Thyroid gland (tissue), 4 donors: ENCODE measurements around the gene RAB27A. TPM values are rescaled to one million over a fixed set of nuclear protein-coding genes. Genes with fewer than 3 reads are reported as not detected.

Source experiments
- DNase-seq, 2 donors: peaks; one replicate each; pipeline ENCODE4 v3.0.0-alpha.2; 2019
- H3K27ac ChIP-seq, 3 donors: fragments of 200-600 bp; sonication (generic); 1 replicate in 2 of 3; 2 replicates in 1 of 3; pipeline ENCODE4 v1.5.1; 2016 to 2019; ENCODE audit warnings: mild to moderate bottlenecking in 1 of 3, moderate library complexity in 1 of 3
- H3K27me3 ChIP-seq: fragments of 200-600 bp; sonication (generic); one replicate; pipeline ENCODE4 v1.5.1; 2019
- H3K36me3 ChIP-seq, 2 donors: fragments of 200-600 bp; sonication (generic); one replicate each; pipeline ENCODE4 v1.5.1; 2016 to 2019
- H3K4me1 ChIP-seq, 2 donors: fragments of 200-600 bp; sonication (generic); one replicate each; pipeline ENCODE4 v1.5.1; 2017 to 2019
- H3K4me3 ChIP-seq, 3 donors: fragments of 200-600 bp; sonication (generic); replicated peaks in 1 of 3; 1 replicate in 2 of 3; 2 replicates in 1 of 3; pipeline ENCODE4 v1.5.1; 2016; ENCODE audit warnings: mild to moderate bottlenecking in 1 of 3
- H3K9me3 ChIP-seq: fragments of 200-600 bp; sonication (generic); one replicate; pipeline ENCODE4 v1.5.1; 2017
- POLR2A ChIP-seq, 2 donors: fragments of 450-650 bp; IDR thresholded peaks; one replicate each; pipeline ENCODE4 v1.6.1; 2017; ENCODE audit warnings: antibody characterized with exemption in 2 of 2, mild to moderate bottlenecking in 2 of 2, moderate library complexity in 1 of 2
- WGBS, 2 donors: methylation state at CpG; one replicate each; pipeline ENCODE4 v1.1.5; 2017; 5-methylcytosine and 5-hydroxymethylcytosine counted together
- intact Hi-C: fragments of 100-400 bp; cut with DNase I; formaldehyde crosslinking; loops from one replicate; pipeline ENCODE4 v1.15.1; 2023
- total RNA-seq, 4 donors: library from RNA; depleted of rRNA; stranded (reverse); fragments of >200 nt; gene quantifications; one replicate each; pipeline ENCODE4 v1.2.3, GENCODE V29; 2016
- TF ChIP-seq, protein P1 (sequence below), 6 experiments: fragments of 200-600 bp in 3 of 6; fragments of 450-650 bp in 3 of 6; sonication (generic) in 3 of 6; IDR thresholded peaks; one replicate each; pipeline ENCODE4 v1.5.1; 2016 to 2019; ENCODE audit warnings: antibody characterized with exemption in 6 of 6, mild to moderate bottlenecking in 2 of 6, inconsistent platforms in 1 of 6, moderate library complexity in 1 of 6

RAB27A gene
- total RNA-seq, 4 donors from 2014 or later: 14.7 to 35.6 (median 26.4) TPM

GRCh38 chr15:55266547-55266946 lies 23.1 kb downstream of the RAB27A start:
- WGBS, 2 donors: 91 to 100% methylated on average over 2 of the region's 2 CpGs
- no peak overlapping the region for H3K27ac ChIP-seq

DNA sequence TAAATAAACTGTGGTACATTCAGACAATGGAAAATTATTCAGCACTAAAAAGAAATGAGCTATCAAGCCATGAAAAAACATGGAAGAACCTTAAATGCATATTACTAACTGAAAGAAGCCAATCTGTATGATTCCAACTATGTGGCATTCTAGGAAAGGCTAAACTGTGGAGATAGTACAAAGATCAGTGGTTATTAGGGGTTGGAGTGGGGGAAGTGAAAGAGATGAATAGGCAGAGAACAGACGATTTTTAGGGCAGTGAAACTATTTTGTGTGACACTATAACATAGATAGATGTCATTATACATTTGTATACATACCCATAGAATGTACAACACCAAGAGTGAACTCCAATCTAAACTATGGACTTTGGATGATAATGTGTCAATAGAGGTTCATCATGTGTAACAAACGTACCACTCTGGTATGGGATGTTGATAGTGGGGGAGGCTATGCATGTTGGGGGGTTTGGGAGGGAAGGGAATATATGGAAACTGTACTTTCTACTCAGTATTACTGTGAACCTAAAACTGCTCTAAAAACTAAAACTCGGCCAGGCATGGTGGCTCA lies 29.0 kb downstream of the RAB27A start:
- Histone ChIP-seq H3K9me3 (no peaks in the 10 kb centered on the region), H3K4me3 (no peak overlapping the region), H3K4me1 (peaks cover 0 to 3% of the 10 kb centered on the region in 2 donors), H3K36me3 (no peaks in the 10 kb centered on the region), H3K27me3 (no peaks in the 10 kb centered on the region), H3K27ac (no peak overlapping the region)
- no peak for TF ChIP-seq POLR2A (IDR thresholded peaks at IDR 0.05)
- TF ChIP-seq, protein P1, sequence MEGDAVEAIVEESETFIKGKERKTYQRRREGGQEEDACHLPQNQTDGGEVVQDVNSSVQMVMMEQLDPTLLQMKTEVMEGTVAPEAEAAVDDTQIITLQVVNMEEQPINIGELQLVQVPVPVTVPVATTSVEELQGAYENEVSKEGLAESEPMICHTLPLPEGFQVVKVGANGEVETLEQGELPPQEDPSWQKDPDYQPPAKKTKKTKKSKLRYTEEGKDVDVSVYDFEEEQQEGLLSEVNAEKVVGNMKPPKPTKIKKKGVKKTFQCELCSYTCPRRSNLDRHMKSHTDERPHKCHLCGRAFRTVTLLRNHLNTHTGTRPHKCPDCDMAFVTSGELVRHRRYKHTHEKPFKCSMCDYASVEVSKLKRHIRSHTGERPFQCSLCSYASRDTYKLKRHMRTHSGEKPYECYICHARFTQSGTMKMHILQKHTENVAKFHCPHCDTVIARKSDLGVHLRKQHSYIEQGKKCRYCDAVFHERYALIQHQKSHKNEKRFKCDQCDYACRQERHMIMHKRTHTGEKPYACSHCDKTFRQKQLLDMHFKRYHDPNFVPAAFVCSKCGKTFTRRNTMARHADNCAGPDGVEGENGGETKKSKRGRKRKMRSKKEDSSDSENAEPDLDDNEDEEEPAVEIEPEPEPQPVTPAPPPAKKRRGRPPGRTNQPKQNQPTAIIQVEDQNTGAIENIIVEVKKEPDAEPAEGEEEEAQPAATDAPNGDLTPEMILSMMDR (IDR thresholded peaks at IDR 0.05): no peak
- DNase-seq: no peak
- WGBS, 2 donors: 84 to 88% methylated on average over 3 of the region's 3 CpGs
- intact Hi-C loops: no loop called here

More at GRCh38 chr15:55266547-55266946, 23.1 kb downstream of the RAB27A start:
- no peak overlapping the region for H3K4me3 ChIP-seq
- intact Hi-C loops: no loop called here
- no peaks in the 10 kb centered on the region for H3K9me3 ChIP-seq
- DNase-seq: no peak
- no peaks in the 10 kb centered on the region for H3K27me3 ChIP-seq
- TF ChIP-seq, protein P1 (IDR thresholded peaks at IDR 0.05): no peak
- no peak for TF ChIP-seq POLR2A (IDR thresholded peaks at IDR 0.05)
- H3K4me1 ChIP-seq: peaks cover 10 to 11% of the 10 kb centered on the region in 2 donors
- H3K36me3 ChIP-seq: no peaks in the 10 kb centered on the region

GRCh38 chr15:55257938-55258337 lies 31.7 kb downstream of the RAB27A start:
- no peaks in the 10 kb centered on the region for H3K27me3 ChIP-seq
- no peak overlapping the region for H3K27ac ChIP-seq
- peaks cover 6 to 10% of the 10 kb centered on the region in 2 donors for H3K4me1 ChIP-seq
- no peaks in the 10 kb centered on the region for H3K9me3 ChIP-seq
- no peak overlapping the region for H3K4me3 ChIP-seq
- intact Hi-C loops: no loop called here
- 87 to 95% methylated on average over 5 of the region's 5 CpGs for WGBS, 2 donors
- DNase-seq: no peak
- no peaks in the 10 kb centered on the region for H3K36me3 ChIP-seq
- no peak for TF ChIP-seq POLR2A (IDR thresholded peaks at IDR 0.05)
- TF ChIP-seq, protein P1 (IDR thresholded peaks at IDR 0.05): no peak

DNA sequence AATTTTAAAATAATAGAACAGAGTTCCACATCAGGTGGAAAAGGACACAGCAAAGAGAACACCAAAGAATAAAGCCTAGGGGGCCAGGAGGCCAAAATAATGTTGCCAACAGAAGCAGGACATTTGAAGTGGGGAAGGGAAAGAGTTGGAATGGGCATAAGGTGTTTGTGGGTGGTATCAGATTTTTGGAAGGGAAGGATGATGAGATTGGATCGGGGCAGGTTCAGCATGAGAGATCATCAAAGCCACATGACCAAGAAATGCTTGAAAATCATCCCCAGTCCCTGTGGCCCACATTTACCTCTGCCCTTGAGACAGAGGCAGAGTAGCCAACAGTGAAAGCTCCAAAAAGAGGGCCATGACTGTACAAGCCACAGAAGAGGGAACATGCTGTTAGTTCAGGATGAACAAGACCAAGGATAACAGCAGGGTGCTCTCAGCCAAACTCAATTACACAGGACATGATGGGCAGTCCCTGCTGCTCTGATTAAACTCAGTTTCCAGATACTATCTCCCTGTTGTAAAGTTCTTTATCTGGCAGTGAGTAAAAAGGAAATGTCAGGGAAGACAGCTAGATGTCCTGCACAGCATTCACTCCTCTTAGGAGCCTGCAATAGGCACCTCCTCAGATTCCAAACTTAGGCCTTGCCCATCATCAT lies 32.5 kb downstream of the RAB27A start:
- H3K4me3 ChIP-seq: no peak overlapping the region
- H3K27ac ChIP-seq: no peak overlapping the region
- H3K4me1 ChIP-seq: peaks cover 6 to 10% of the 10 kb centered on the region in 2 donors
- intact Hi-C loops: no loop called here
- WGBS, 2 donors: 97 to 100% methylated on average over 1 of the region's 1 CpG
- no peak for DNase-seq
- TF ChIP-seq, protein P1 (IDR thresholded peaks at IDR 0.05): no peak
- TF ChIP-seq POLR2A (IDR thresholded peaks at IDR 0.05): no peak
- no peaks in the 10 kb centered on the region for H3K27me3 ChIP-seq
- H3K9me3 ChIP-seq: no peaks in the 10 kb centered on the region
- H3K36me3 ChIP-seq: no peaks in the 10 kb centered on the region

DNA sequence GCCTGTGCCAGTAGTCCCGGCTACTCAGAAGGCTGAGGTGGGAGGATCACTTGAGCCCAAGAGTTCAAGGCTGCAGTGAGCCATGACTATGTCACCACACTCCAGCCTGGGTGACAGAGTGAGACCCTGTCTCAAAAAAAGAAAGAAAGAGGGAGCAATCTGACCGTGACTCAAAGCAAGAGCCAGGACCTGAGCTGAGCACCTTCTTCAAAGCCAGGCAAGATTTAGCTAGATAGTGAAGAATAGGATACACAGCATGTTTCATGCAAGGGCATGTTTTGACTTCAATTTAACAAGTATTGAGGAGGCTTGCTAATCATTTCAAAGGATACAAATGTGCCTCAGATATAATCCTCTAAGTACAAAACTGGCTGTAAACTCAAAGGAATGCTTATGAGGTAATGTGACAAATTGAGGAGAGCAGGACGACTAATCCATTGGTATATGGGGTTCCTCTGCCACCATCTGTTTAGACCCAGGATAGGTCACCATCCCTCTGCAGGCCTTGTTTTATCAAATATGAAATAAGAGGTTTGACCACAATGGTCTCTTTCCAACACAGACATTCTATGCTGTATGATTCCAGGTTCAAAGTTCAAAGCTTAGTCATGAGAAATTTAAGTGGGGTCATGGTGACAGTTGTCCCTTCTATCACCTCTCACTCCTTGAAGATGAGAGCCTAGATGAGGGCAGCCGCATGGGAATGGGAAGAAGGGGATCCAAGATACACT lies 33.2 kb downstream of the RAB27A start:
- Histone ChIP-seq H3K27ac (no peak overlapping the region), H3K4me3 (no peak overlapping the region), H3K9me3 (no peaks in the 10 kb centered on the region), H3K27me3 (no peaks in the 10 kb centered on the region), H3K4me1 (peaks cover 6 to 10% of the 10 kb centered on the region in 2 donors), H3K36me3 (no peaks in the 10 kb centered on the region)
- DNase-seq: no peak
- WGBS, 2 donors: 86 to 87% methylated on average over 4 of the region's 4 CpGs
- TF ChIP-seq, protein P1 (IDR thresholded peaks at IDR 0.05): no peak
- no peak for TF ChIP-seq POLR2A (IDR thresholded peaks at IDR 0.05)
- intact Hi-C loops: no loop called here
